GM18526 (cell line): Measurements from ENCODE around the gene BTBD9.

Source experiments
- POLR2A ChIP-seq: IDR thresholded peaks from 3 replicates; pipeline ENCODE4 v1.6.1; 2011; ENCODE audit not compliant: insufficient read length; ENCODE audit errors: extremely low read depth

BTBD9 gene

GRCh38 chr6:38166411-38167240 lies 473.1 kb downstream of the BTBD9 start:
- no peak for TF ChIP-seq POLR2A

GRCh38 chr6:38164671-38165108 lies 475.0 kb downstream of the BTBD9 start:
- TF ChIP-seq POLR2A = no peak

GRCh38 chr6:38164131-38164481 lies 475.6 kb downstream of the BTBD9 start:
- TF ChIP-seq POLR2A = no peak

- no peak for TF ChIP-seq POLR2A
Measured at GRCh38 chr6:38163186-38164130, 476.3 kb downstream of the BTBD9 start.

- TF ChIP-seq POLR2A = no peak
Measured at GRCh38 chr6:38162493-38163185, 477.1 kb downstream of the BTBD9 start.

- TF ChIP-seq POLR2A = no peak
Measured at GRCh38 chr6:38161754-38162492, 477.8 kb downstream of the BTBD9 start.

GRCh38 chr6:38161331-38161730 lies 478.4 kb downstream of the BTBD9 start:
- TF ChIP-seq POLR2A = no peak

- no peak for TF ChIP-seq POLR2A
Measured at GRCh38 chr6:38160831-38161230, 478.9 kb downstream of the BTBD9 start.

GRCh38 chr6:38159596-38159995 lies 480.1 kb downstream of the BTBD9 start:
- TF ChIP-seq POLR2A = no peak

- no peak for TF ChIP-seq POLR2A
Measured at GRCh38 chr6:38158762-38159350, 480.9 kb downstream of the BTBD9 start.

GRCh38 chr6:38157905-38158304 lies 481.8 kb downstream of the BTBD9 start:
- no peak for TF ChIP-seq POLR2A

GRCh38 chr6:38156818-38157565 lies 482.7 kb downstream of the BTBD9 start:
- TF ChIP-seq POLR2A = no peak

- no peak for TF ChIP-seq POLR2A
Measured at GRCh38 chr6:38155621-38156204, 484.0 kb downstream of the BTBD9 start.

GRCh38 chr6:38155144-38155543 lies 484.6 kb downstream of the BTBD9 start:
- no peak for TF ChIP-seq POLR2A

- no peak for TF ChIP-seq POLR2A
Measured at GRCh38 chr6:38154731-38155130, 485.0 kb downstream of the BTBD9 start.
